Ramos (cell line): ENCODE results near the gene RAP2C.

ENCODE experiments used
- in situ Hi-C: fragments of 300-500 bp; cut with MboI; formaldehyde crosslinking; loops from one replicate; pipeline ENCODE4 v1.14.3; 2022; ENCODE audit warnings: low sequenced_read_pairs; ENCODE audit not compliant: unreplicated experiment

RAP2C gene

GRCh38 chrX:132219343-132219768, at the start of gene RAP2C:
Gene RAP2C (minus strand): TSS chrX:132219447. CDS start chrX:132217268, 2,179 bp downstream.
- in situ Hi-C loops = loop anchor here (25.0 kb wide), 1 partner anchor 382 kb away; no protein-coding TSS in a partner anchor

- in situ Hi-C loops = no loop called here
These were observed 48.1 kb upstream of the RAP2C start for GRCh38 chrX:132267392-132267791.

- in situ Hi-C loops = no loop called here
These were observed 47.5 kb upstream of the RAP2C start for GRCh38 chrX:132266583-132267355.

GRCh38 chrX:132263127-132263526, 43.9 kb upstream of the RAP2C start:
- in situ Hi-C loops = no loop called here

GRCh38 chrX:132258509-132258908, 39.3 kb upstream of the RAP2C start:
- in situ Hi-C loops = no loop called here

GRCh38 chrX:132257116-132257515, 37.9 kb upstream of the RAP2C start:
- in situ Hi-C loops = no loop called here

GRCh38 chrX:132236121-132236520, 16.9 kb upstream of the RAP2C start:
- in situ Hi-C loops = no loop called here

GRCh38 chrX:132235488-132235887, 16.2 kb upstream of the RAP2C start:
- in situ Hi-C loops = no loop called here

GRCh38 chrX:132231587-132231986, 12.3 kb upstream of the RAP2C start:
- in situ Hi-C loops = no loop called here

- in situ Hi-C loops = no loop called here
These were observed 8.3 kb upstream of the RAP2C start for GRCh38 chrX:132227383-132228112.

GRCh38 chrX:132226169-132226568, 6.9 kb upstream of the RAP2C start:
- in situ Hi-C loops = no loop called here

GRCh38 chrX:132218100-132218812, 991 bp downstream of the RAP2C start:
- in situ Hi-C loops = loop anchor here (25.0 kb wide), 1 partner anchor 381 kb away; no protein-coding TSS in a partner anchor

- in situ Hi-C loops = loop anchor here (25.0 kb wide), 1 partner anchor 380 kb away; no protein-coding TSS in a partner anchor
These were observed 1.8 kb downstream of the RAP2C start for GRCh38 chrX:132217203-132218073.

GRCh38 chrX:132216806-132217202, 2.4 kb downstream of the RAP2C start:
- in situ Hi-C loops = loop anchor here (25.0 kb wide), 1 partner anchor 380 kb away; no protein-coding TSS in a partner anchor

GRCh38 chrX:132216283-132216682, 3.0 kb downstream of the RAP2C start:
- in situ Hi-C loops = loop anchor here (25.0 kb wide), 1 partner anchor 379 kb away; no protein-coding TSS in a partner anchor

GRCh38 chrX:132214518-132214917, 4.7 kb downstream of the RAP2C start:
- in situ Hi-C loops = loop anchor here (25.0 kb wide), 1 partner anchor 377 kb away; no protein-coding TSS in a partner anchor

- in situ Hi-C loops = loop anchor here (25.0 kb wide), 1 partner anchor 372 kb away; no protein-coding TSS in a partner anchor
These were observed 9.7 kb downstream of the RAP2C start for GRCh38 chrX:132209527-132209926.

GRCh38 chrX:132208422-132208821, 10.8 kb downstream of the RAP2C start:
- in situ Hi-C loops = loop anchor here (25.0 kb wide), 1 partner anchor 371 kb away; no protein-coding TSS in a partner anchor

- in situ Hi-C loops = loop anchor here (25.0 kb wide), 1 partner anchor 371 kb away; no protein-coding TSS in a partner anchor
These were observed 11.3 kb downstream of the RAP2C start for GRCh38 chrX:132207996-132208395.
